IMR-90 (cell line): ENCODE results near the gene CHMP4B. TPM values are rescaled to one million over a fixed set of nuclear protein-coding genes. Genes with fewer than 3 reads are reported as not detected.

Experiments used
- ATAC-seq: fragments of 200-7000 bp; cut with Tn5 transposase; 2 replicates; pipeline ENCODE4 v1.9.1; 2020; ENCODE audit warnings: low read depth, mild to moderate bottlenecking, moderate library complexity
- BruUV-seq: library from RNA; stranded (reverse); fragments of 400-500 nt; replicated peaks from 2 replicates; lab custom pipeline; 2021; lab: Mats Ljungman, UMichigan
- CTCF ChIA-PET: fragments of 300-600 bp; formaldehyde crosslinking; extraction: SDS; loops from one replicate; lab custom pipeline; 2021; ENCODE audit warnings: antibody characterized with exemption; lab: Yijun Ruan, JAX
- POLR2A ChIA-PET: fragments of 300-600 bp; sonication (Branson Sonifier 250); formaldehyde crosslinking; loops from one replicate; lab custom pipeline; 2022; ENCODE audit warnings: antibody characterized with exemption; ENCODE audit not compliant: unreplicated experiment; lab: Charles Lee
- DNase-seq: peaks from one replicate; pipeline ENCODE4 v3.0.0; 2013
- H2AFZ ChIP-seq: replicated peaks from 2 replicates; pipeline ENCODE3; 2013; ENCODE audit warnings: low read length, mild to moderate bottlenecking; ENCODE audit not compliant: poor library complexity
- H2AK5ac ChIP-seq: 2 replicates; pipeline ENCODE4 v1.6.1; 2013; ENCODE audit warnings: low read depth, low read length, inconsistent platforms
- H2AK9ac ChIP-seq: replicated peaks from 2 replicates; pipeline ENCODE3; 2013; ENCODE audit warnings: mild to moderate bottlenecking, low read depth, low read length, moderate library complexity; ENCODE audit not compliant: poor library complexity
- H2BK120ac ChIP-seq: 2 replicates; pipeline ENCODE4 v1.6.1; 2013; ENCODE audit warnings: low read depth, low read length, inconsistent platforms
- H2BK15ac ChIP-seq: 3 replicates; pipeline ENCODE4 v1.6.1; 2013; ENCODE audit warnings: low read depth, low read length, inconsistent platforms
- H2BK20ac ChIP-seq: 2 replicates; pipeline ENCODE4 v1.6.1; 2013; ENCODE audit warnings: low read depth, mild to moderate bottlenecking, inconsistent platforms, low read length, moderate library complexity
- H2BK5ac ChIP-seq: 2 replicates; pipeline ENCODE4 v1.6.1; 2013; ENCODE audit warnings: mild to moderate bottlenecking, low read depth, low read length, inconsistent platforms; ENCODE audit not compliant: poor library complexity, severe bottlenecking
- H3K14ac ChIP-seq: replicated peaks from 2 replicates; pipeline ENCODE4 v1.6.1; 2013; ENCODE audit warnings: low read depth, low read length, inconsistent platforms
- H3K18ac ChIP-seq: 2 replicates; pipeline ENCODE4 v1.6.1; 2013; ENCODE audit warnings: low read depth, low read length, control low read depth
- H3K23ac ChIP-seq: 2 replicates; pipeline ENCODE4 v1.6.1; 2013; ENCODE audit warnings: low read depth, low read length, inconsistent platforms
- H3K27ac ChIP-seq: 2 replicates; pipeline ENCODE4 v1.5.1; 2013; ENCODE audit warnings: mild to moderate bottlenecking, control low read depth, low read length; ENCODE audit not compliant: insufficient read depth
- H3K27me3 ChIP-seq: 2 replicates; pipeline ENCODE4 v1.6.1; 2013; ENCODE audit warnings: low read length; ENCODE audit not compliant: control insufficient read depth, insufficient read depth
- H3K36me3 ChIP-seq: 2 replicates; pipeline ENCODE4 v1.6.1; 2013; ENCODE audit warnings: low read length, mixed read lengths; ENCODE audit not compliant: control insufficient read depth, insufficient read depth
- H3K4ac ChIP-seq: 2 replicates; pipeline ENCODE4 v1.6.1; 2013; ENCODE audit warnings: low read depth, low read length, inconsistent platforms
- H3K4me1 ChIP-seq: 2 replicates; pipeline ENCODE4 v1.6.1; 2013; ENCODE audit warnings: low read length, mixed read lengths; ENCODE audit not compliant: control insufficient read depth, insufficient read depth
- H3K4me2 ChIP-seq: 2 replicates; pipeline ENCODE4 v1.6.1; 2013; ENCODE audit warnings: low read depth, mild to moderate bottlenecking, control low read depth, low read length, moderate library complexity
- H3K4me3 ChIP-seq: 2 replicates; pipeline ENCODE4 v1.5.1; 2013; ENCODE audit warnings: low read depth, mild to moderate bottlenecking, control low read depth, low read length, moderate library complexity; ENCODE audit not compliant: insufficient read depth
- H3K56ac ChIP-seq: 2 replicates; pipeline ENCODE4 v1.6.1; 2013; ENCODE audit warnings: low read length, inconsistent platforms; ENCODE audit not compliant: insufficient read depth; ENCODE audit errors: extremely low read depth
- H3K79me1 ChIP-seq, 2 experiments: 2 replicates each; pipeline ENCODE4 v1.6.1; 2013; ENCODE audit warnings: low read length in 2 of 2, inconsistent platforms in 1 of 2, low read depth in 1 of 2
- H3K9ac ChIP-seq: 2 replicates; pipeline ENCODE4 v1.6.1; 2013; ENCODE audit warnings: low read depth, low read length, control low read depth
- H3K9me1 ChIP-seq: 2 replicates; pipeline ENCODE4 v1.6.1; 2013; ENCODE audit warnings: low read length, inconsistent platforms; ENCODE audit not compliant: insufficient read depth
- H3K9me3 ChIP-seq: 2 replicates; pipeline ENCODE4 v1.6.1; 2013; ENCODE audit warnings: low read length; ENCODE audit not compliant: control insufficient read depth, insufficient read depth
- H4K20me1 ChIP-seq: 2 replicates; pipeline ENCODE4 v1.6.1; 2013; ENCODE audit warnings: low read length, inconsistent platforms; ENCODE audit not compliant: insufficient read depth
- H4K5ac ChIP-seq: 2 replicates; pipeline ENCODE4 v1.6.1; 2013; ENCODE audit warnings: mild to moderate bottlenecking, low read depth, low read length, control low read depth
- H4K8ac ChIP-seq, 2 experiments: 2 replicates each; pipeline ENCODE4 v1.6.1; 2013; ENCODE audit warnings: low read depth in 2 of 2, low read length in 2 of 2, control low read depth in 1 of 2, inconsistent platforms in 1 of 2
- H4K91ac ChIP-seq: 2 replicates; pipeline ENCODE4 v1.6.1; 2013; ENCODE audit warnings: low read depth, low read length, inconsistent platforms; ENCODE audit not compliant: insufficient read depth
- CEBPB ChIP-seq: IDR thresholded peaks from 2 replicates; pipeline ENCODE4 v1.6.1; 2012; ENCODE audit warnings: low read depth, low read length, improper control_type of control experiment
- CHD1 ChIP-seq: IDR thresholded peaks from 2 replicates; pipeline ENCODE4 v1.6.1; 2012; ENCODE audit warnings: low read depth, low read length, improper control_type of control experiment
- MAFK ChIP-seq: IDR thresholded peaks from 2 replicates; pipeline ENCODE4 v1.6.1; 2012; ENCODE audit warnings: low read depth, low read length, improper control_type of control experiment
- MAZ ChIP-seq: IDR thresholded peaks from 2 replicates; pipeline ENCODE4 v1.6.1; 2012; ENCODE audit warnings: low read depth, mild to moderate bottlenecking, low read length, improper control_type of control experiment, moderate library complexity, borderline replicate concordance
- MXI1 ChIP-seq: IDR thresholded peaks from 2 replicates; pipeline ENCODE4 v1.6.1; 2012; ENCODE audit warnings: low read depth, mild to moderate bottlenecking, low read length, moderate library complexity, borderline replicate concordance
- POLR2A ChIP-seq: IDR thresholded peaks from 2 replicates; pipeline ENCODE4 v1.6.1; 2012; ENCODE audit warnings: mild to moderate bottlenecking, low read depth, low read length
- RAD21 ChIP-seq: IDR thresholded peaks from 2 replicates; pipeline ENCODE4 v1.6.1; 2012; ENCODE audit warnings: low read length, improper control_type of control experiment
- RCOR1 ChIP-seq: IDR thresholded peaks from 2 replicates; pipeline ENCODE4 v1.6.1; 2012; ENCODE audit warnings: mild to moderate bottlenecking, low read length, improper control_type of control experiment; ENCODE audit not compliant: insufficient replicate concordance
- RFX5 ChIP-seq: IDR thresholded peaks from 2 replicates; pipeline ENCODE4 v1.8.0; 2012; ENCODE audit warnings: low read depth, mild to moderate bottlenecking, low read length, moderate library complexity
- WGBS, 2 experiments: methylation state at CpG; one replicate each; pipeline versions ENCODE4 v1.1.5 to v1.1.7; 2013; ENCODE audit warnings: missing lambda C conversion rate in 2 of 2; ENCODE audit not compliant: insufficient read length in 1 of 2; ENCODE audit errors: extremely low coverage in 2 of 2; 5-methylcytosine and 5-hydroxymethylcytosine counted together
- dilution Hi-C: fragments of 300-500 bp; cut with HindIII; formaldehyde crosslinking; loops from one replicate; pipeline ENCODE4 v1.14.3; 2018; ENCODE audit warnings: low sequenced_read_pairs; ENCODE audit not compliant: unreplicated experiment
- in situ Hi-C: fragments of 300-500 bp; cut with MboI; formaldehyde crosslinking; loops from 3 replicates; pipeline ENCODE4 v1.14.3; 2019; ENCODE audit warnings: low sequenced_read_pairs, inconsistent platforms, mixed read lengths
- intact Hi-C: fragments of 100-400 bp; cut with micrococcal nuclease; formaldehyde crosslinking; loops from 2 replicates; pipeline ENCODE4 v1.10.0; 2022
- polyA plus RNA-seq, 3 experiments: library from polyadenylated mRNA; depleted of rRNA; stranded (reverse); fragments of >200 nt; gene quantifications; 2 replicates each; pipeline ENCODE4 v1.2.3, GENCODE V29; 2012; ENCODE audit warnings: low replicate concordance in 1 of 3
- total RNA-seq: library from RNA; depleted of rRNA; stranded (reverse); fragments of >200 nt; gene quantifications from 2 replicates; pipeline ENCODE4 v1.2.3, GENCODE V29; 2012
- TF ChIP-seq, protein P1 (sequence below): fragments of 150-350 bp; IDR thresholded peaks from 2 replicates; pipeline ENCODE4 v1.6.1; 2017; ENCODE audit warnings: mild to moderate bottlenecking, antibody characterized with exemption, low read length, low read depth

CHMP4B gene
- total and polyA plus RNA-seq, 2 of the 4 experiments (the other 2 are of a cell fraction), result 30.3 to 94.8 TPM

DNA sequence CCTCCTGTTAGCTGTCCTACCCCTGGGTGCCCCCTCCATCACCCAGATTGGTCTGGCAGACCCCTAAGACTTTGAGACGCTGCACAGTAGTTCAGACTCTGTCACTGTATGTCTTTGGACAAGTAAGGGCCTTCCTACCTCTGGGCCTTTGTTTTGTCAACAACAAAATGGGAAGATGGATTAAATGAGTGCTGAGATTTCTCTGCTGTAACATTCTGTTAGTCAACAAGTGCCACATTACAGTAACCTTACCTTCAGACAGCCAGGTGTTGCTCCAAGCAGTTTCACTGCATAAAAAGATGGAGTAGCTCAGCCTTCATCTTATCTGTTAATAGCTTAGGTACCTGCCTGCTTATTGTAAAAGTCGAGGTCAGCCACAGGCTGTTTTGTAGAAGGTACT is 16.0 kb downstream of the CHMP4B start:
- ChIA-PET CTCF (interaction anchor here (1.1 kb wide), 1 partner anchor 10 kb away, joined by 3 read pairs; no protein-coding TSS in a partner anchor), POLR2A (no interaction called here)
- Histone ChIP-seq H2AK9ac (no peak overlapping the region), H2AK5ac (no peak overlapping the region), H2BK15ac (no peak overlapping the region), H3K27me3 (no peaks in the 10 kb centered on the region), H3K56ac (no peak overlapping the region), H2BK20ac (no peak overlapping the region), H3K18ac (no peak overlapping the region), H2BK5ac (no peak overlapping the region), H4K20me1 (peaks cover 96% of the 10 kb centered on the region), H3K9ac (no peak overlapping the region), H4K5ac (no peak overlapping the region), H3K23ac (no peak overlapping the region), H3K9me3 (no peaks in the 10 kb centered on the region), H3K4me1 (peaks cover 29% of the 10 kb centered on the region), H2AFZ (no peak overlapping the region), H3K36me3 (peaks cover 3% of the 10 kb centered on the region; the same call in 1 of the 2 replicates), H3K27ac (no peak overlapping the region), H4K8ac (no peak overlapping the region), H3K4ac (no peak overlapping the region), H3K79me1 (peaks cover 59 to 93% of the 10 kb centered on the region in 2 experiments), H3K4me2 (no peak overlapping the region), H2BK120ac (no peak overlapping the region), H3K4me3 (no peak overlapping the region), H3K9me1 (peaks cover 55% of the 10 kb centered on the region), H4K91ac (no peak overlapping the region), H3K14ac (no peak overlapping the region)
- no peak for TF ChIP-seq MAFK
- no peak for TF ChIP-seq MAZ
- TF ChIP-seq RCOR1, result no peak
- TF ChIP-seq MXI1, result no peak
- TF ChIP-seq CHD1, result no peak
- TF ChIP-seq, protein P1, sequence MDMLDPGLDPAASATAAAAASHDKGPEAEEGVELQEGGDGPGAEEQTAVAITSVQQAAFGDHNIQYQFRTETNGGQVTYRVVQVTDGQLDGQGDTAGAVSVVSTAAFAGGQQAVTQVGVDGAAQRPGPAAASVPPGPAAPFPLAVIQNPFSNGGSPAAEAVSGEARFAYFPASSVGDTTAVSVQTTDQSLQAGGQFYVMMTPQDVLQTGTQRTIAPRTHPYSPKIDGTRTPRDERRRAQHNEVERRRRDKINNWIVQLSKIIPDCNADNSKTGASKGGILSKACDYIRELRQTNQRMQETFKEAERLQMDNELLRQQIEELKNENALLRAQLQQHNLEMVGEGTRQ, result no peak
- no peak for TF ChIP-seq RFX5
- no peak for TF ChIP-seq POLR2A
- TF ChIP-seq RAD21, result no peak
- no peak for TF ChIP-seq CEBPB
- DNase-seq (no peak), ATAC-seq (no peak)
- dilution Hi-C loops (no loop called here), intact Hi-C loops (no loop called here), in situ Hi-C loops (no loop called here)
- no TSS peak for BruUV-seq
- no CpG with 5 or more reads among the region's 2 CpGs for WGBS, 2 experiments
